Esophagus squamous epithelium (tissue), 5 donors: ENCODE results near the gene MAPKAP1. TPM values are rescaled to one million over a fixed set of nuclear protein-coding genes. Genes with fewer than 3 reads are reported as not detected.

Experiments used
- DNase-seq: peaks from one replicate; lab custom pipeline; 2025; lab: John Stamatoyannopoulos, UW
- H3K27ac ChIP-seq, 4 donors: fragments of 200-600 bp; sonication (generic); one replicate each; pipeline ENCODE4 v1.5.1; 2016 to 2019; ENCODE audit warnings: mild to moderate bottlenecking in 1 of 4
- H3K27me3 ChIP-seq, 4 donors: fragments of 200-600 bp; sonication (generic); 1 replicate in 3 of 4; 2 replicates in 1 of 4; pipeline versions ENCODE4 v1.5.1 to v1.6.0; 2017 to 2021; ENCODE audit warnings: antibody characterized with exemption in 1 of 4
- H3K36me3 ChIP-seq, 3 donors: fragments of 200-600 bp; sonication (generic); one replicate each; pipeline ENCODE4 v1.5.1; 2016 to 2019
- H3K4me1 ChIP-seq, 3 donors: fragments of 200-600 bp; sonication (generic); one replicate each; pipeline ENCODE4 v1.5.1; 2017 to 2019
- H3K4me3 ChIP-seq, 4 donors: fragments of 200-600 bp; sonication (generic); 1 replicate in 3 of 4; 2 replicates in 1 of 4; pipeline ENCODE4 v1.5.1; 2016 to 2019; ENCODE audit warnings: mild to moderate bottlenecking in 2 of 4, moderate library complexity in 1 of 4
- H3K9me3 ChIP-seq, 3 donors: fragments of 200-600 bp; sonication (generic); one replicate each; pipeline ENCODE4 v1.5.1; 2016 to 2019
- CTCF ChIP-seq, 6 experiments: fragments of 450-650 bp in 4 of 6; fragments of 200-600 bp in 2 of 6; sonication (generic) in 2 of 6; IDR thresholded peaks; one replicate each; pipeline ENCODE4 v1.5.1; 2016 to 2019; ENCODE audit warnings: antibody characterized with exemption in 6 of 6, mild to moderate bottlenecking in 4 of 6, moderate library complexity in 4 of 6
- POLR2A ChIP-seq, 4 donors: fragments of 450-650 bp; IDR thresholded peaks; one replicate each; pipeline ENCODE4 v1.6.1; 2017; ENCODE audit warnings: antibody characterized with exemption in 4 of 4, mild to moderate bottlenecking in 4 of 4, moderate library complexity in 3 of 4
- WGBS, 2 donors: methylation state at CpG; one replicate each; pipeline ENCODE4 v1.1.5; 2018; 5-methylcytosine and 5-hydroxymethylcytosine counted together
- intact Hi-C: fragments of 100-400 bp; cut with DNase I; formaldehyde crosslinking; loops from one replicate; pipeline ENCODE4 v1.15.0; 2022
- total RNA-seq, 4 donors: library from RNA; depleted of rRNA; stranded (reverse); fragments of >200 nt; gene quantifications; one replicate each; pipeline ENCODE4 v1.1.0, GENCODE V29; 2016
- donor health status: DM: yes; HTN: yes; CAD: no.

The MAPKAP1 gene
- 10 to 100 TPM; 59.0 to 87.0 (median 70.9) TPM for total RNA-seq

DNA sequence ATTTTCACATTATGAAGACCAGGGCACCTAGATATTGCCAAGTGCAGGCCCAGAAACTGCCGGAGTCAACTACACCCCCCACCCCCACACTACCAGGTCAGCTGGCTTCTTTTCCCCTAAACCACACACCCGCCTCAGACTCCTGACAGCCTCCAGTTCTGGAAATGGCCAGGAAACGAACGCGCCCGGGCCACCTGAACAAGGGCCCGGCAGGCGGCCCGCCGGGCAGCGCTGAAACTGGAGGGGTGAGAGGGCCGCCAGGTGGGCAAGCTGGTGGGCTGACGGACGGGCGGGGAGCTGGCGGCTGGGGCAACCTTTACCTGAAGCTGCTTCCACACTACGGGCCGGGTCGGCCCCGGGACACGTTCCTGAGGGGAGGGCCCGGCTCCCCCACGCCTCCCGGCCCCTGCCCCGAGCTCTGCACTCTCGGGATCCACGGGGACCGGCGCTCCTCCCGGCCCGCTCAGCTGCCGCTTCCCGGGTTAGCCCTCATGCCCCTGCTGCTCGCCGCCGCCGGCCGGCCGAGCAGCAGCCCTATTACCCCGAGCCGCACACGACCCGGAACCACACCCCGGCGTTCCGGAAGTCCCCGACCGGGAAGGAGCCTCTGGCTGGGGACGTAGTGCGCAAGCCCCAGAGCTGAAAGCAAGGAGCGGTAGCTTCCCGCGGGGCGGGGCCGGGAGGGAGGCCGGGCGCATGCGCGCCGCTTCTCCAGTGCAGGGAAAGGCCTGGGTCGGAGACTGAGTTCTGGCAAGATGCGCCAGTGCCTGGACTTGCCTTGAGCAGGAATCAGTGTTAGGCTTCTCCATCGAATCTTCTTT lies at the start of gene MAPKAP1:
Gene MAPKAP1 (minus strand): TSS at position 558 of the 821 bp plus-strand sequence. CDS start 34,634 bp downstream, outside the sequence.
- peak within 1 kb of the TSS; percentile 84 to 90 (median 88) for H3K27ac ChIP-seq
- intact Hi-C loops = no loop called here
- 0% methylated on average over 4 to 5 of the region's 63 CpGs for WGBS, 2 donors

DNA sequence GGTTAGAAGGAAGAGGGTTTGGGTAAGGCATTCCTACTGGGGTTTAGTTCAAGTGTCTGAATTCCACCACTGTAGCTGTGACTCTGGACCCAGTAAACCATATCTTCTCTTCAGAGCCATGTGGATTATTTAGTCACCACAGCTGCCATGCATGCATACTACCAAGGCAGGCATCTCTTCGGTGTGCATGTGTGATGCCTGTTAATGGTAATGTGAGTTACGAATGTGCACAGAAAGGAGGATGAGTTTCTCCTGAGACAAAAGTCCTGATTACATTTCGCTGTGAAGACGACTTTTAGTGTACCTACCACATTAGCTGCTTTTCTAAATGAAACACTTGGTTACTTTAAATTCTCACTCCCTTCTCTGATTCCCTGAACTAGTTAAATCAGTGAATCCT lies 49.5 kb upstream of the MAPKAP1 start:
- no peak for TF ChIP-seq CTCF (IDR thresholded peaks at IDR 0.05)
- no peak for TF ChIP-seq POLR2A (IDR thresholded peaks at IDR 0.05)
- no peak for DNase-seq
- Histone ChIP-seq H3K27ac (no peak overlapping the region), H3K36me3 (no peaks in the 10 kb centered on the region), H3K27me3 (no peaks in the 10 kb centered on the region), H3K9me3 (no peaks in the 10 kb centered on the region), H3K4me1 (peaks cover 4 to 47% (median 7%) of the 10 kb centered on the region in 3 donors), H3K4me3 (no peak overlapping the region)
- 89 to 93% methylated on average over 4 of the region's 4 CpGs for WGBS, 2 donors
- intact Hi-C loops = no loop called here

More for the DNA sequence above, at the start of gene MAPKAP1:
- TF ChIP-seq CTCF (IDR thresholded peaks at IDR 0.05) (peak in 1 of 6 experiments; percentile 14), POLR2A (IDR thresholded peaks at IDR 0.05) (peak in 3 of 4 donors; percentile 9 to 70 (median 45))
- Histone ChIP-seq H3K4me3 (peak within 1 kb of the TSS; percentile 74 to 93 (median 85)), H3K27me3 (no peaks in the 10 kb centered on the region), H3K36me3 (no peaks in the 10 kb centered on the region), H3K4me1 (peaks cover 0 to 31% (median 14%) of the 10 kb centered on the region in 3 donors), H3K9me3 (no peaks in the 10 kb centered on the region)
- peak; percentile 64 for DNase-seq

DNA sequence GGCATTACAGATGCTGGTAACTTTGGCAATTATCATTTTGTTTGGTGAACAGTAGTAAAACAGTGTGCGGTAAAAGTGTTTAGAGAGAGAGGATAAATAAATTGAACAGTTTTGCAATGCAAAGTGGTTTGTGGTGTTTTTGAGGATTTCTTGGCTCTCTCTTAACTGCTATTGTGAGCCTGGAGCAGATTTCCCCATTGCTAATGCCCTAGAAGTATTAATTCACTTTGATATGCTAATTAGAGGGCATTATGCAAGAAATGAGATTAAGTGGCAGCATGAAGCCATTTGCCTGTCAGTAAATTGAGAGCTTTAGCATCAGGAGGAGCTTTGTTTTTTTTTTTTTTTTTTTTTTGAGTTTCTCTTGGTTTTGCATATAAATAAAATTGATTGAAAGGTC lies 48.3 kb upstream of the MAPKAP1 start:
- Histone ChIP-seq H3K27me3 (no peaks in the 10 kb centered on the region), H3K36me3 (no peaks in the 10 kb centered on the region), H3K9me3 (no peaks in the 10 kb centered on the region), H3K4me3 (no peak overlapping the region), H3K27ac (no peak overlapping the region), H3K4me1 (peaks cover 7 to 54% (median 12%) of the 10 kb centered on the region in 3 donors)
- intact Hi-C loops = no loop called here
- TF ChIP-seq POLR2A (IDR thresholded peaks at IDR 0.05) (no peak), CTCF (IDR thresholded peaks at IDR 0.05) (no peak)
- WGBS, 2 donors = 61 to 62% methylated on average over 1 of the region's 1 CpG
- DNase-seq = no peak

GRCh38 chr9:125754096-125754495 lies 47.1 kb upstream of the MAPKAP1 start:
- H3K36me3 ChIP-seq = no peaks in the 10 kb centered on the region
- DNase-seq = no peak
- H3K27me3 ChIP-seq = no peaks in the 10 kb centered on the region
- no peak overlapping the region for H3K27ac ChIP-seq
- 64 to 70% methylated on average over 2 of the region's 2 CpGs for WGBS, 2 donors
- peaks cover 6 to 67% (median 19%) of the 10 kb centered on the region in 3 donors for H3K4me1 ChIP-seq
- no peaks in the 10 kb centered on the region for H3K9me3 ChIP-seq
- H3K4me3 ChIP-seq = no peak overlapping the region
- intact Hi-C loops = no loop called here
- TF ChIP-seq POLR2A (IDR thresholded peaks at IDR 0.05) (no peak), CTCF (IDR thresholded peaks at IDR 0.05) (no peak)

GRCh38 chr9:125752070-125752628 lies 45.1 kb upstream of the MAPKAP1 start:
- Histone ChIP-seq H3K9me3 (no peaks in the 10 kb centered on the region), H3K4me3 (no peak overlapping the region), H3K4me1 (peaks cover 3 to 76% (median 17%) of the 10 kb centered on the region in 3 donors), H3K27ac (peak overlapping the region in 2 of 4 donors; percentile 28 to 96), H3K36me3 (no peaks in the 10 kb centered on the region), H3K27me3 (no peaks in the 10 kb centered on the region)
- WGBS, 2 donors = 70 to 93% methylated on average over 3 of the region's 3 CpGs
- intact Hi-C loops = no loop called here
- DNase-seq = no peak
- no peak for TF ChIP-seq CTCF (IDR thresholded peaks at IDR 0.05)
- TF ChIP-seq POLR2A (IDR thresholded peaks at IDR 0.05) = no peak
